HG03039 (cell line): Measurements from ENCODE around the gene PRLR.
"Not testable (repeated sequence)": the region's sequence is repeated elsewhere in the genome, so short reads cannot be mapped to it uniquely, and the experiment has no call there.

Experiments
- ATAC-seq: cut with Tn5 transposase; IDR thresholded peaks from one replicate; pipeline ENCODE4 v1.9.1; 2021; ENCODE audit warnings: mild to moderate bottlenecking, moderate library complexity; ENCODE audit not compliant: unreplicated experiment

Gene PRLR

DNA sequence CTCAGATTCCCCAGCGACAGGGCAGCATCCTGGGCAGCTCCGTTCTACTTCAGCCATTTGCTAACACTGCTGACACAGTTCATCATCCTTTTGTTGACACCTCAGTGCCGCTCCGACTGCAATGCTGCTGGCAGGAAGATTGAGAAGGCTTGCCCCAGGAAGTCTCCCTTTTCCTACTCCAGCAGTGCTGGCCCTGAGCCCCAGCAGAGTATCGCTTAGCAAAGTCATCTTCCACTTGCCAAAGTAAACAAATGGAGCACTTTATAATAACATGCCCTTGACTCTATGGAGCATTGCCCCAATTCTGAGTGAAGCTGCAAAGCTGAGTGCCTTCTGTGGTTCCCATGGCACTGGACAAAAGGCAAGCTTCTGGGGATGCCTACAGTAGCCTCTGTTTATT lies 32.2 kb downstream of the PRLR start:
- no peak for ATAC-seq

DNA sequence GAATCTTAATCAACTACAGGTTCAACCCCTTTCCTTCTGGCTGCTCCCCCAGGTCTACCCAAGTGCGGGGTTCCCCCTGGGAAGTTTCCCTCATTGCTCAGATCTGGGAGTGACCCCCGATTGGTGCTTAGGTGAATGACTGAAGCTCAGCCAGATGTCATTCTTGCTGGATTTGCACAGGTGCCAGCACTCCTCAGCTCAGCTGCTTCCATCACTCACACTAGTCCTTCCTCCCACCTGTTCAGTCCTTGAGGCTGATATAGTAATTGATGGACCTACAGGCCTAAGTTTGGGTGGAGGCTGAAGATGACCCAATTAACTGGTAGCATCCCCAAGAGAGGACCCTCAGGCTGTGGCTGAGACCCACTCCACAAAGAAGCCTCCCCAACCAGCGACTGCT lies 32.9 kb downstream of the PRLR start:
- no peak for ATAC-seq

DNA sequence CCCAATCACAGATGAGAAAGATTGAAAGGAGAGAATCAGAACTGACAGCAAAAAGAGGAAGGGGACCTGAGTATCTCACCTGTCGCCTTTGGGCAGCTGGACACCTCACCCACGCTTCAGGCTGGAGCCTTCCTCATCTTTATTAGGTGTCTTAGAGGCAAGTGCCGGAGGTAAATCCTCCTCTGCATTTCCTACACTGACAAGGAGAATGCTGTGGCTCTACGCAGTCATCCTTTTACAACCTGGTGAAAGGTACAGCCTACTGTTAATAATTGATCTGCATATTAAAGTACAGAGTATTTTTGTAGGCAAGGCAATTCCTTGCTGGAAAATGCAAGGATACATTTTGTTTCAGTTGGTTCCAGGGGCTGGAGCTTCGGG lies 34.8 kb downstream of the PRLR start:
- ATAC-seq, result no peak

DNA sequence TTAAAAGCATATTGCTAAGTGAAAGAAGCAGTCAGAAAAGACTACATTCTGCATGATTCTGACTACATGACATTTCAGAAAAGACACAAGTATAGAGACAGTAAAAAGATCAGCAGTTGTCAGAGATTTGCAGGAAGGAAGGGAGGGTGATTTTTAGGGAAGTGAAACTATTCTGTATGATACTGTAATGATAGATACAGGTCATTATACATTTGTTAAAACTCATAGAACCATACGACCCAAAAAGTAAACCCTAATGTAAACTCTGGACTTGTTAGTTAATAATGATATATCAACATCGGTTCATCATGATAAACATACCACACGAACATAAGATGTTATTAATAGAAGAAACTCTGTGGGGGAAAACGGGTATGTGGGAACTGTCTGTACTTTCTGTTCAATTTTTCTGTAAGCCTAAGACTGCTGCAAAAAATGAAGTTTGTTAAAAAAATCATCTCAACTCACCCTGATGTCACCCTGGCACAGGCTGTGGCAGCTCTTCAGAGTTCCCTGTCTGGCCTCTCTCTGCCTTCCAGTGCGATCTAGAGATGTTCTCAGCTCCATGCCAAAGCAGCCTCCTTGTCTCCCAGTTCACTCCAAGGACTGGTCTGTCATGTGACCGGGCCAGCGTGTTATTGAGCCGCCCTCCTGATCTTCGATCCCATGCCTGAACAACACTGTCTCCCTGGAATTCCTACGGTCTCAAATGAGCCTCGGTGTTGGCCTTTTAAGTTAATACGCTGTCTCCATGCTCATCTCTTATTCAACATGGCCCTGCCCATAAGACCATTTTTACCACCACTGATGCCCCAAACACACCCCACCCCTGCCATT lies 35.4 kb downstream of the PRLR start:
- peak; percentile 94 for ATAC-seq

DNA sequence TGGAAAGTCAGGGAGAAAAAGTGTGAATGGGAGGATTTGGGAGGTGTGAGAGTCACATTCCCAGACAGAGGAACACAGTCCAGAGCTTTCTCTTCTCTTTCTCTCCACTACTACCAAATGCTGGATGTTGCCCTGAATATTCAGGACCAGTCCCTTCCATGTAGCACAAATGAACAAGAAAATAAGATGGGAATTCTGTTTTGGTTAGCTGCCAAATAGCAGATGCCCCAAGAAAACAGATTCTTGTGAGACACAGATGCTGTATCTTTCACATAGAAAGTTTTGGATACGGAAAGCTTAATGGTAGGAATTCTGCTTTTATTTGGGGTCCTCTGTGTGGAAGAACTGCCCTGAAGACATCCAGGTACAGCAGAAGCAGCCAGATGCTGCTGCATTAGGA lies 37.8 kb downstream of the PRLR start:
- no peak for ATAC-seq

GRCh38 chr5:35189801-35190200 lies 40.5 kb downstream of the PRLR start:
- ATAC-seq, result not testable (repeated sequence)

DNA sequence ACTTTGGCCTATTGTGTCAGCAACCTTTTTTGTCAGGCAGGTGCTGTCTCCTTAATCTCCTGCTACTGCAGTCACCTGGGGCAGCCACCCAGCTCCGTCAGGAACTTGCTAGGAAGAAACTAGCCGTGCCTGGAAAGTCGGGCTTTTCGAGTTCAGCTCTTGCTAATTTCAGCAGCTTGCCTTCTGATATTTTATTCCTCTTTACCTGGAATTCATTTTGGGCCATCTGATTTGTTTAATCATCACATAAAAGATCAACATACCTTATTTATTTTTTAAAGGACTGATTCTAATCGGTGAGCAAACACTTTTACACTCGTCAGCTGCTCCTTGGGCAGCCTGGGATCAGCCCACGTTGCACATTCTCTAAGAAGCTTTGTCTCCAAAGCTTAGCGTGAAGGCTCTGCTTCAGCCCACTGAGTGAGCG lies 42.2 kb downstream of the PRLR start:
- no peak for ATAC-seq

GRCh38 chr5:35187621-35188020 lies 42.7 kb downstream of the PRLR start:
- not testable (repeated sequence) for ATAC-seq

DNA sequence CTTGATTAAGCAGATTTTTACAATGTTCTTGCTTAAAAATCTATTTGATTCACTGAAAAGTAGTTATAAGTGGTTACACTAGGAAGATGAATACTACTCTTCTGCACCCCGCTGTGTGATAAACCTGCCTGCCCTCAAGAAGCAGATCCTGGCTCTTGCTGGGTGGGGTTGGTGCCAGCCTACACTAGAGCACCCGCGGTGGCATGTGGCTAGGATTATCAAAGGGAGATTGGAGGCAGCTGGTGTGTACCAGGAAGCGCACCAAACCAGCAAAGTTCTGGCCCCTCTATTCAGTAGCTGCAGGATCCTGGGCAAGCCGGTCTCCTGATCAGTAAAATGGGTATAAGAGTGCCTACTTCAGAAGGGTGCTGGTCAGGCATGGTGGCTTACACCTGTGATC lies 43.5 kb downstream of the PRLR start:
- ATAC-seq, result no peak

GRCh38 chr5:35185518-35185917 lies 44.8 kb downstream of the PRLR start:
- no peak for ATAC-seq

GRCh38 chr5:35183556-35183955 lies 46.7 kb downstream of the PRLR start:
- ATAC-seq, result no peak

GRCh38 chr5:35182910-35183535 lies 47.3 kb downstream of the PRLR start:
- peak; percentile 76 for ATAC-seq

DNA sequence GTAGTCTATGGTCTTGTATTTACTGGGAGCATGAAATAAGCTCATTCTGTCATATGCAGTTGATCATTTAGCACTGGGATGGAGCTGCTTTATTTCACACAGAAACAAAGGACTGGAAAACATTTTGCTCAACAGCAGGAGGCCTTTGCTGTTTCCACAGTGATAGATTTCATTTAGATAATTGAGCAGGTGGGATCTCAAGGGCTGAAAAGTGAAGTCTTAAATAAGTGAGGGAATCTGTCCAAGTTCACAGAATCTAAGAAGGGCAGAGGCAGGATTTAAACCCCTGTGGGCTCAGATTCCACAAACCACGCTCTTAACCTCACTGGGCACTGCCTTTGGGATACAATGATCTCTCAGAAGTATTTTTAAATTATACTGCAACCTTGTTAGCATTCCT lies 47.8 kb downstream of the PRLR start:
- ATAC-seq, result no peak

GRCh38 chr5:35180046-35180445 lies 50.2 kb downstream of the PRLR start:
- ATAC-seq, result no peak

DNA sequence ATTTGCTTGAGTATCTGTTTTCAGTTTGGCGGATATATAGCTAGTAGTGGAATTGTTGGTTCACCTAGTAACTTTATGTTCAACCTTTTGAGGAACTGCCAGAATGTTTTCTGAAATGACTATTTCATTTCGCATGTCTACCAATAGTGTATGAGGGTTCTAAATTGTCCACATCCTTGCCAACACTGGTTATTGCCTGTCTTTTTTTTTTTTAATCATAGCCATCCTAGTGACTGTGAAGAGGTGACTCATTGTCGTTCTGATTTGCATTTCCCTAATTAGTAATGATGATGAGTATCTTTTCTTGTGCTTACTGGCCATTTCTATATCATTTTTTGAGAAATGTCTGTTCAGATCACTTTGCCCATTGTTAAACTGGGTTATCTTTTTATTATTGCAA lies 52.5 kb downstream of the PRLR start:
- no peak for ATAC-seq

GRCh38 chr5:35172533-35172932 lies 57.8 kb downstream of the PRLR start:
- no peak for ATAC-seq

DNA sequence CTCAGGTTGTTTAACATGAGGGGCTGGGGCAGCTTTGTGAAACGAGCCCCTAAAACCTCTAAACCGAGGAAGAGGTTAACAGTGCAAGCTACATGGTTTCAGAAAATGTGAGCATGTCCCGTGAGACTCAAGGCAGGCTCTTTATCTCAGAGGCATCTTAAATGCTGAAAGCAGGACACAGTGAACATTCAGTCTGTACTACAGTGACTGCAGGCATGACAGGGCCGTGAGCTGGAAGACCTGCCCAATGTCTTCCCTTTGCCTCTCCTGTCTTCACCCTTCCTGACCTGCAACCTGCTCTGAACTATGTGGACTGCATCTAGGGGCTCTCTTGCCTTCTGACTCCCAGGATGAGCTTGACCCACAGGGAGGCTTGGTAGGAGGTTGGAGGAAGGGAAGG lies 58.3 kb downstream of the PRLR start:
- no peak for ATAC-seq

- no peak for ATAC-seq
These were observed 59.2 kb downstream of the PRLR start for GRCh38 chr5:35171078-35171477.

DNA sequence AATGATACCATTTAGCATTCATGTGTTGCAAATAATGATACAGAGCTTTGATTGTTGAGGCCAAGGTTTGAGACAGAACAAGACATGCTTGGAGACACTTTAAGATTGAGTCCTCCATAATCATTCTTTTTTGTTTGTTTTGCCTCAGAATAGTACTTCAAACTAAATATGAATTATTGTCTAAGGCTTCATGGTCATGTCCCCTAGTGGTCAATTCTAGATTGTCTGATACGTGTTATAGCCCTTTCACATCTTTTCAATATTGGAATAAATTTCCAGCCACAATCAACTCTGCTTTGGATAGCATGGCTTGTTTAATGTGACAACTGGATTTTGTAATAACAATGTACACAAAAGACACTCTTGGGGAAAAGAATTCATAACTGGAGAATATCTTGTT lies 64.2 kb downstream of the PRLR start:
- ATAC-seq, result no peak

DNA sequence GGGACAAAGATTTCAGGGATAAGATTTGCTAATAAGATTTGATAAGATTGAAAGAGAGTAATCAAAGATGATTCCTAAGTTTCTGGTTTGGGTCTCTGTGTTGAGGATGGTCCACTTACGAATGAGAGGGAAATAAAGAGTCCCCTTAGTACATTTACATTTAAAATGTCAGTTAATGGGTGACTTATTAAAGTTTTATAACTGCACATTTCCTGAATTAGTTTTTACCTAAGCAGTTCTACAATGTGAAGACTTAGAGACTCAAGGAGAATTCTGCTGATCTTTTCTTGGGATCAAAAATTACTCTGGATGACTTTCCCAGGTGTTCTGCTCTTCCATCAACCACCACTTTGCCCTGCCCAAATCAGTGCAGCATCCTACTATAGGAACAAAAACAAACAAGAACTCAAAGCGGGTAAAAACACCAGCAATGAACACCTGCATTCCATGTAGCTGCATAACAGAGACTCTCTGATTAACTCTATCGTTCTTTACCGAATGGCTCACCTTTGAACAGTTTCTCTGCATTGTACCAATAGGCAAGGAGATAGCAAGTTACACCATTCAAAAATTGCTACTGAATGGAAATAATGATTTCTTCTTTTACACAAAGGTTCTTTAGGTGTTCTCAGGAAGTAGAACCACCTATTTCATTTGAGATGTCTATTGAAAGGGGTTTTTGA lies 65.3 kb downstream of the PRLR start:
- ATAC-seq, result no peak

- no peak for ATAC-seq
These were observed 66.6 kb downstream of the PRLR start for GRCh38 chr5:35163710-35164033.
